Breast epithelium (tissue), 4 donors: ENCODE results near the gene OBSCN. TPM values are rescaled to one million over a fixed set of nuclear protein-coding genes. Genes with fewer than 3 reads are reported as not detected.

Source experiments
- DNase-seq, 2 donors: peaks; one replicate each; pipeline ENCODE4 v3.0.0-alpha.2; 2019; ENCODE audit warnings: low spot score in 2 of 2
- H3K27ac ChIP-seq, 2 donors: fragments of 200-600 bp; sonication (generic) in 1 of 2; one replicate each; pipeline ENCODE4 v1.5.1; 2016 to 2019; ENCODE audit warnings: mild to moderate bottlenecking in 1 of 2
- H3K27me3 ChIP-seq, 2 donors: fragments of 200-600 bp; sonication (generic) in 1 of 2; one replicate each; pipeline versions ENCODE4 v1.5.1 to v1.6.0; 2017 to 2019; ENCODE audit warnings: control low read depth in 1 of 2, mild to moderate bottlenecking in 1 of 2
- H3K36me3 ChIP-seq: fragments of 200-600 bp; one replicate; pipeline ENCODE4 v1.5.1; 2019
- H3K4me1 ChIP-seq, 2 donors: fragments of 200-600 bp; sonication (generic); one replicate each; pipeline ENCODE4 v1.5.1; 2016 to 2019; ENCODE audit warnings: control low read depth in 1 of 2
- H3K4me3 ChIP-seq, 3 donors: fragments of 200-600 bp; sonication (generic); 1 replicate in 2 of 3; 2 replicates in 1 of 3; pipeline ENCODE4 v1.5.1; 2016 to 2019; ENCODE audit warnings: mild to moderate bottlenecking in 3 of 3, moderate library complexity in 2 of 3
- H3K9me3 ChIP-seq, 2 donors: fragments of 200-600 bp; sonication (generic) in 1 of 2; one replicate each; pipeline ENCODE4 v1.5.1; 2016 to 2019; ENCODE audit warnings: control low read depth in 1 of 2
- POLR2A ChIP-seq: fragments of 450-650 bp; IDR thresholded peaks from one replicate; pipeline ENCODE4 v1.6.1; 2016; ENCODE audit warnings: antibody characterized with exemption, mild to moderate bottlenecking, moderate library complexity
- POLR2AphosphoS5 ChIP-seq, 3 donors: sonication (generic); formaldehyde crosslinking; IDR thresholded peaks; one replicate each; pipeline ENCODE4 v1.6.1; 2017; ENCODE audit warnings: antibody characterized with exemption in 3 of 3
- intact Hi-C: fragments of 100-400 bp; cut with DNase I; formaldehyde crosslinking; loops from one replicate; pipeline ENCODE4 v1.15.1; 2023; ENCODE audit warnings: low total_unique reads
- total RNA-seq, 3 donors: library from RNA; depleted of rRNA; stranded (reverse); fragments of >200 nt; gene quantifications; one replicate each; pipeline ENCODE4 v1.1.0, GENCODE V29; 2016
- TF ChIP-seq, protein P1 (sequence below), 3 donors: fragments of 450-650 bp; IDR thresholded peaks; one replicate each; pipeline ENCODE4 v1.5.1; 2016 to 2017; ENCODE audit warnings: antibody characterized with exemption in 3 of 3, mild to moderate bottlenecking in 3 of 3, moderate library complexity in 3 of 3

The OBSCN gene
- total RNA-seq, 3 donors from 2014 or later, result 3.0 to 40.0 (median 27.9) TPM

GRCh38 chr1:228407106-228408040 is 199.5 kb downstream of the OBSCN start:
- no peak for DNase-seq
- H3K27ac ChIP-seq, result peak overlapping the region; percentile 79 to 87
- peak overlapping the region; percentile 91 to 98 (median 94) for H3K4me3 ChIP-seq
- H3K36me3 ChIP-seq, result no peaks in the 10 kb centered on the region
- peaks cover 9 to 21% of the 10 kb centered on the region in 2 donors for H3K4me1 ChIP-seq
- no peaks in the 10 kb centered on the region for H3K9me3 ChIP-seq
- H3K27me3 ChIP-seq, result no peaks in the 10 kb centered on the region
- TF ChIP-seq, protein P1, sequence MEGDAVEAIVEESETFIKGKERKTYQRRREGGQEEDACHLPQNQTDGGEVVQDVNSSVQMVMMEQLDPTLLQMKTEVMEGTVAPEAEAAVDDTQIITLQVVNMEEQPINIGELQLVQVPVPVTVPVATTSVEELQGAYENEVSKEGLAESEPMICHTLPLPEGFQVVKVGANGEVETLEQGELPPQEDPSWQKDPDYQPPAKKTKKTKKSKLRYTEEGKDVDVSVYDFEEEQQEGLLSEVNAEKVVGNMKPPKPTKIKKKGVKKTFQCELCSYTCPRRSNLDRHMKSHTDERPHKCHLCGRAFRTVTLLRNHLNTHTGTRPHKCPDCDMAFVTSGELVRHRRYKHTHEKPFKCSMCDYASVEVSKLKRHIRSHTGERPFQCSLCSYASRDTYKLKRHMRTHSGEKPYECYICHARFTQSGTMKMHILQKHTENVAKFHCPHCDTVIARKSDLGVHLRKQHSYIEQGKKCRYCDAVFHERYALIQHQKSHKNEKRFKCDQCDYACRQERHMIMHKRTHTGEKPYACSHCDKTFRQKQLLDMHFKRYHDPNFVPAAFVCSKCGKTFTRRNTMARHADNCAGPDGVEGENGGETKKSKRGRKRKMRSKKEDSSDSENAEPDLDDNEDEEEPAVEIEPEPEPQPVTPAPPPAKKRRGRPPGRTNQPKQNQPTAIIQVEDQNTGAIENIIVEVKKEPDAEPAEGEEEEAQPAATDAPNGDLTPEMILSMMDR (IDR thresholded peaks at IDR 0.05), result no peak
- TF ChIP-seq POLR2A (no peak), POLR2AphosphoS5 (IDR thresholded peaks at IDR 0.05) (no peak)
- intact Hi-C loops, result no loop called here

DNA sequence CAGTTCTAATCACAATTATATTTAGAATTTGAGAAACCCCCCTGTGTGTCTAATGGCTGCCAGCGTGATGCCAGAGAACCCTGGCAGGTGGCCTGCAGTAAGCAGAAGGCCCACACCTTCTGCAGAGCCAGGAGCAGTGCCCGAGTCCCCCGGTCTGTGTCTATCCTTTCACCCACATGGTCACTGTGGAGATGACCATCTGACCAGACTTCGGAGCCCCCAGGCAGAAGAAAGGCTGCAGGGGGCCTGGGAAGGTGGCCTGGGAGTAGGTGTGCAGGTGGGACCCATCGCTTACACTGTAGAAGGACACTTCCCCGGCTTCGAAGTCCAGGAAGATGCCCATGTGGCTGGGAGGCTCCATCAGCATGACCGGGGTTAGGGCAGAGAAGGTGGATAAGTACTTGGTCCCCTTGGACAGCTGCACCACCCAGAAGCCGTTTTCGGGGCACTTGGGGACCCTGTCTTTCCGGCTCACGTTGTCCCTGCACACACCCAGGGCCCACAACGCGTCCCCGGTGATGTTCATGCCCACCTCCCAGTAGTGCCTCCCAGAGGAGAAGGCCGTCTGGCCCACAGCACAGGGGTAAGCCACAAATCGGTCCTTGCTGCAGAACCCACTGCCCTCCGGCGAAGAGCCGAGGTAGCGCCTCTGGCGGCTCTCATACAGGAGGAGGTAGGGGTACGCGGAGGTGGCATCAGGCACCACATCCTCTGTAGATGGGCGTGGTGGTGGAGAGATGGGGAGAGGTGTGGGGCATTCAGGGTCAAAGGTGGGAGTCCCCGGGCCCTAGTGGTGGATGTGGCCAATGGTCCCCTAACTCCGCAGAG is 200.4 kb downstream of the OBSCN start:
- H3K27me3 ChIP-seq, result no peaks in the 10 kb centered on the region
- TF ChIP-seq POLR2AphosphoS5 (IDR thresholded peaks at IDR 0.05), result no peak
- H3K27ac ChIP-seq, result peak overlapping the region in 1 of 2 donors; percentile 87
- peaks cover 9 to 21% of the 10 kb centered on the region in 2 donors for H3K4me1 ChIP-seq
- H3K36me3 ChIP-seq, result no peaks in the 10 kb centered on the region
- DNase-seq, result no peak
- H3K9me3 ChIP-seq, result no peaks in the 10 kb centered on the region
- intact Hi-C loops, result no loop called here
- H3K4me3 ChIP-seq, result peak overlapping the region in 2 of 3 donors; percentile 91 to 98

DNA sequence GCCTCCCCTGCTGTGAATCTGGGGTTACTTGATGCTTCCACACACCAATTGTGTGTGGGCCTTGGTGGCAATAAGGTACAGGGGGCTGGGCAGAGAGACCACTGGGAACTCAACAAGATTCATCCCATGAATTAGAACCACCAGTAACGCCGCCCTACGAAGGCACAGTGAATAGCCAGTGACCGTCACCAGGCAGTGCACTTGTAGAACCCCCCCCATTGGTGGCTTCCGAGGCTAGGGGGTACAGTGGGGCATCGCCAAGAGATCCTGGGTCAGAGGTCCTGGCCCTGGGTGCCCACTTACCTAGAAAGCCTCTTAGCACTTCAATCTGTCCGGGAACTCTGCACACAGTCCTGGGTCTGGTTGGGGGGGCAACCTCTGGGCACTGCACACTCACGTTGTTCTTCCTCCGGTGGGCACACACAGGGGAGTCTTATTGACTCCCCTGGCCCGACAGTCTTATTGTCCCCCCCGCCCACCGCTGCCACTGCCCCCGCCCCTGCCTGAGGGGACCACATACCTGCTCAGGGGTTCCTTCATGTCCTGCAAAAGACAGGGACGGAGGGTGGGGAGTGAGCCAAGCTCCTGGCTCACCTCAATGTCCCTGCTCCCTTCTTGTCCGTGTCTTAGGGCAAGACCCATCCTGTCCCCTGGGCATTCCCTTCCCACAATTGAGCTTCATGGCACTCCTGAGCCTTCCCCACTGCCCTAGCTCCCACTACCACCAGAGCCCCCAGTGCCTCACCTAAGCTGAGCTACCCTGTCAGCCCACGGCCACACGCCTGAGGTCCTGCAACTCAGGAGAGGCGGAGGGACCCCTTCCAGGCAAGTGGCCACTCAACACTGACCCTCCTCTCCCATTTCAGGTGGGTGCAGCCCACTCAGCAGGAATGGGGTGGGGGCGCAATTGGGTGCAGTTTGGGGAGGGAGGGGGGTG is 201.3 kb downstream of the OBSCN start:
- Histone ChIP-seq H3K4me1 (peaks cover 9 to 21% of the 10 kb centered on the region in 2 donors), H3K4me3 (no peak overlapping the region), H3K36me3 (no peaks in the 10 kb centered on the region), H3K27ac (peak overlapping the region in 1 of 2 donors; percentile 32), H3K9me3 (no peaks in the 10 kb centered on the region), H3K27me3 (no peaks in the 10 kb centered on the region)
- TF ChIP-seq POLR2AphosphoS5 (IDR thresholded peaks at IDR 0.05) (no peak), POLR2A (no peak)
- TF ChIP-seq, protein P1 (IDR thresholded peaks at IDR 0.05), result no peak
- DNase-seq, result peak in 1 of 2 donors; percentile 14
- intact Hi-C loops, result no loop called here

GRCh38 chr1:228410015-228410414 is 202.2 kb downstream of the OBSCN start:
- no peak for DNase-seq
- H3K27ac ChIP-seq, result peak overlapping the region; percentile 6 to 43
- intact Hi-C loops, result no loop called here

More at GRCh38 chr1:228410015-228410414, 202.2 kb downstream of the OBSCN start:
- Histone ChIP-seq H3K36me3 (no peaks in the 10 kb centered on the region), H3K9me3 (no peaks in the 10 kb centered on the region), H3K27me3 (no peaks in the 10 kb centered on the region), H3K4me1 (peaks cover 8 to 14% of the 10 kb centered on the region in 2 donors), H3K4me3 (no peak overlapping the region)
- TF ChIP-seq POLR2A (no peak), POLR2AphosphoS5 (IDR thresholded peaks at IDR 0.05) (no peak)
- TF ChIP-seq, protein P1 (IDR thresholded peaks at IDR 0.05), result no peak
